CD4-positive, CD25-positive, alpha-beta regulatory T cell (primary cell): ENCODE results near the gene THOC6. TPM values are rescaled to one million over a fixed set of nuclear protein-coding genes. Genes with fewer than 3 reads are reported as not detected.
A peak's percentile ranks its signal among the peaks of the same experiment; 100 is the strongest.

Source experiments
- ATAC-seq, 2 donors: fragments of 150-1000 bp; cut with Tn5 transposase; one replicate each; pipeline ENCODE4 v1.10.0; 2021; ENCODE audit warnings: low read depth in 2 of 2, moderate number of reproducible peaks in 2 of 2, moderate library complexity in 1 of 2
- DNase-seq, 3 donors: peaks; one replicate each; pipeline versions ENCODE4 v3.0.0 to v3.0.0-alpha.2; 2012 to 2022; ENCODE audit warnings: mixed read lengths in 1 of 3
- H3K27ac ChIP-seq: one replicate; pipeline ENCODE4 v1.7.0; 2013; ENCODE audit warnings: mild to moderate bottlenecking, low read length; ENCODE audit not compliant: insufficient read depth, poor library complexity, severe bottlenecking
- H3K27me3 ChIP-seq: one replicate; pipeline ENCODE4 v1.7.0; 2013; ENCODE audit warnings: low read length; ENCODE audit not compliant: control insufficient read depth, insufficient read depth
- H3K36me3 ChIP-seq: one replicate; pipeline ENCODE4 v1.7.0; 2013; ENCODE audit warnings: mild to moderate bottlenecking, low read length, moderate library complexity; ENCODE audit not compliant: control insufficient read depth, insufficient read depth
- H3K4me1 ChIP-seq: 2 replicates; pipeline ENCODE4 v1.7.0; 2013; ENCODE audit warnings: mild to moderate bottlenecking, low read length; ENCODE audit not compliant: insufficient read depth, control insufficient read depth, poor library complexity, severe bottlenecking
- H3K4me3 ChIP-seq: one replicate; pipeline ENCODE4 v1.7.0; 2013; ENCODE audit warnings: low read depth, mild to moderate bottlenecking, low read length, moderate library complexity
- H3K9me3 ChIP-seq, 2 experiments: 1 replicate in 1 of 2; 2 replicates in 1 of 2; pipeline ENCODE4 v1.7.0; 2013; ENCODE audit warnings: low read length in 2 of 2, mild to moderate bottlenecking in 1 of 2, moderate library complexity in 1 of 2; ENCODE audit not compliant: control insufficient read depth in 2 of 2
- H3K27ac Mint-ChIP-seq, 3 donors: one replicate each; pipeline ENCODE4 v1.8.0; 2020 to 2022; ENCODE audit warnings: mild to moderate bottlenecking in 3 of 3, mixed read lengths in 3 of 3, moderate library complexity in 2 of 3
- H3K27me3 Mint-ChIP-seq: one replicate; pipeline ENCODE4 v1.8.0; 2022; ENCODE audit warnings: mild to moderate bottlenecking, mixed read lengths
- H3K36me3 Mint-ChIP-seq: one replicate; pipeline ENCODE4 v1.8.0; 2020; ENCODE audit warnings: mixed read lengths
- H3K4me1 Mint-ChIP-seq, 4 donors: one replicate each; pipeline ENCODE4 v1.8.0; 2020 to 2022; ENCODE audit warnings: mixed read lengths in 4 of 4, mild to moderate bottlenecking in 1 of 4
- H3K4me3 Mint-ChIP-seq, 4 donors: one replicate each; pipeline ENCODE4 v1.8.0; 2020 to 2022; ENCODE audit warnings: mild to moderate bottlenecking in 4 of 4, mixed read lengths in 4 of 4, moderate library complexity in 3 of 4
- H3K9me3 Mint-ChIP-seq, 7 donors: one replicate each; pipeline ENCODE4 v1.8.0; 2020 to 2022; ENCODE audit warnings: mixed read lengths in 7 of 7, mild to moderate bottlenecking in 3 of 7, moderate library complexity in 2 of 7
- polyA plus RNA-seq, 4 donors: library from polyadenylated mRNA; unstranded; fragments of 300-500 nt; fragmentation: Illumina TruSeq; gene quantifications; one replicate each; pipeline ENCODE4 v1.2.3, GENCODE V29; 2021
- total RNA-seq: library from RNA; stranded (reverse); gene quantifications from one replicate; pipeline ENCODE4 v1.2.3, GENCODE V29; 2022

Gene THOC6
- total and polyA plus RNA-seq, 5 donors from 2014 or later, result 16.2 to 49.2 (median 39.4) TPM

GRCh38 chr16:3013491-3013951, 10.3 kb upstream of the THOC6 start:
- H3K36me3 ChIP-seq, result no peaks in the 10 kb centered on the region
- no peaks in the 10 kb centered on the region for H3K27me3 ChIP-seq
- no peak overlapping the region for H3K4me3 Mint-ChIP-seq
- peaks cover 10% of the 10 kb centered on the region for H3K4me1 ChIP-seq
- DNase-seq (no peak), ATAC-seq (no peak)
- no peak overlapping the region for H3K27ac ChIP-seq
- no peaks in the 10 kb centered on the region for H3K9me3 ChIP-seq
- peaks cover 0 to 13% (median 2%) of the 10 kb centered on the region in 4 donors for H3K4me1 Mint-ChIP-seq
- H3K27ac Mint-ChIP-seq, result no peak overlapping the region
- peaks cover 26% of the 10 kb centered on the region for H3K27me3 Mint-ChIP-seq
- no peak overlapping the region for H3K4me3 ChIP-seq
- no peaks in the 10 kb centered on the region for H3K36me3 Mint-ChIP-seq
- no peaks in the 10 kb centered on the region for H3K9me3 Mint-ChIP-seq

- Histone ChIP-seq H3K36me3 (no peaks in the 10 kb centered on the region), H3K27me3 (no peaks in the 10 kb centered on the region), H3K9me3 (no peaks in the 10 kb centered on the region), H3K4me1 (peaks cover 5% of the 10 kb centered on the region), H3K27ac (no peak overlapping the region), H3K4me3 (no peak overlapping the region)
- Mint-ChIP-seq H3K27me3 (peaks cover 26% of the 10 kb centered on the region), H3K36me3 (no peaks in the 10 kb centered on the region), H3K9me3 (no peaks in the 10 kb centered on the region), H3K27ac (no peak overlapping the region), H3K4me1 (peaks cover 0 to 11% (median under 1%) of the 10 kb centered on the region in 4 donors), H3K4me3 (peak overlapping the region in 1 of 4 donors; percentile 46)
- ATAC-seq (no peak), DNase-seq (no peak)
These were observed 9.7 kb upstream of the THOC6 start for GRCh38 chr16:3013998-3014690.

GRCh38 chr16:3014971-3015370, 8.9 kb upstream of the THOC6 start:
- no peak for DNase-seq
- ATAC-seq, result no peak
- Histone ChIP-seq H3K27ac (no peak overlapping the region), H3K36me3 (no peaks in the 10 kb centered on the region), H3K27me3 (no peaks in the 10 kb centered on the region), H3K9me3 (no peaks in the 10 kb centered on the region), H3K4me3 (no peak overlapping the region), H3K4me1 (peaks cover 12% of the 10 kb centered on the region)
- H3K4me1 Mint-ChIP-seq, result peaks cover 0 to 17% (median 3%) of the 10 kb centered on the region in 4 donors
- peaks cover 26% of the 10 kb centered on the region for H3K27me3 Mint-ChIP-seq
- H3K4me3 Mint-ChIP-seq, result no peak overlapping the region
- no peaks in the 10 kb centered on the region for H3K36me3 Mint-ChIP-seq
- H3K9me3 Mint-ChIP-seq, result no peaks in the 10 kb centered on the region
- H3K27ac Mint-ChIP-seq, result no peak overlapping the region

GRCh38 chr16:3015865-3016521, 7.8 kb upstream of the THOC6 start:
- Histone ChIP-seq H3K9me3 (no peaks in the 10 kb centered on the region), H3K36me3 (no peaks in the 10 kb centered on the region), H3K4me3 (no peak overlapping the region), H3K27me3 (no peaks in the 10 kb centered on the region), H3K4me1 (peaks cover 19% of the 10 kb centered on the region), H3K27ac (no peak overlapping the region)
- ATAC-seq, result no peak
- Mint-ChIP-seq H3K4me3 (peak overlapping the region in 1 of 4 donors; percentile 82), H3K9me3 (no peaks in the 10 kb centered on the region), H3K36me3 (no peaks in the 10 kb centered on the region), H3K27me3 (peaks cover 26% of the 10 kb centered on the region), H3K4me1 (peaks cover 0 to 23% (median 4%) of the 10 kb centered on the region in 4 donors), H3K27ac (no peak overlapping the region)
- DNase-seq, result no peak

- H3K27me3 Mint-ChIP-seq, result peaks cover 21% of the 10 kb centered on the region
- Histone ChIP-seq H3K27me3 (no peaks in the 10 kb centered on the region), H3K36me3 (no peaks in the 10 kb centered on the region), H3K4me1 (peaks cover 33% of the 10 kb centered on the region), H3K9me3 (no peaks in the 10 kb centered on the region), H3K4me3 (no peak overlapping the region), H3K27ac (no peak overlapping the region)
- peak overlapping the region in 1 of 4 donors; percentile 29 for H3K4me3 Mint-ChIP-seq
- no peaks in the 10 kb centered on the region for H3K9me3 Mint-ChIP-seq
- no peaks in the 10 kb centered on the region for H3K36me3 Mint-ChIP-seq
- H3K27ac Mint-ChIP-seq, result no peak overlapping the region
- ATAC-seq, result no peak
- H3K4me1 Mint-ChIP-seq, result peaks cover 0 to 35% (median 14%) of the 10 kb centered on the region in 4 donors
- DNase-seq, result no peak
These were observed 6.5 kb upstream of the THOC6 start for GRCh38 chr16:3017344-3017743.

- Histone ChIP-seq H3K9me3 (no peaks in the 10 kb centered on the region), H3K27ac (no peak within 1 kb of the TSS), H3K36me3 (no peaks in the 10 kb centered on the region), H3K27me3 (no peaks in the 10 kb centered on the region), H3K4me1 (peaks cover 39% of the 10 kb centered on the region), H3K4me3 (no peak within 1 kb of the TSS)
- Mint-ChIP-seq H3K27ac (no peak within 1 kb of the TSS), H3K36me3 (no peaks in the 10 kb centered on the region), H3K27me3 (peaks cover 20% of the 10 kb centered on the region), H3K4me1 (peaks cover 0 to 41% (median 18%) of the 10 kb centered on the region in 4 donors), H3K4me3 (peak within 1 kb of the TSS in 3 of 4 donors; percentile 22 to 86 (median 29)), H3K9me3 (no peaks in the 10 kb centered on the region)
- ATAC-seq, result no peak
- no peak for DNase-seq
These were observed 5.9 kb upstream of the THOC6 start, which contains the start of gene CLDN6 for GRCh38 chr16:3017794-3018506. Gene CLDN6 (minus strand): TSS chr16:3018183. CDS start chr16:3016021, 2,162 bp downstream.

- Mint-ChIP-seq H3K27ac (peak overlapping the region in 1 of 3 donors; percentile 66), H3K4me3 (peak overlapping the region; percentile 81 to 94 (median 88)), H3K4me1 (peaks cover 4 to 57% (median 25%) of the 10 kb centered on the region in 4 donors), H3K9me3 (no peaks in the 10 kb centered on the region), H3K27me3 (peaks cover 19% of the 10 kb centered on the region), H3K36me3 (peaks cover 4% of the 10 kb centered on the region)
- peaks cover 52% of the 10 kb centered on the region for H3K4me1 ChIP-seq
- H3K4me3 ChIP-seq, result peak overlapping the region; percentile 48
- no peak overlapping the region for H3K27ac ChIP-seq
- ATAC-seq (no peak), DNase-seq (no peak)
- H3K9me3 ChIP-seq, result no peaks in the 10 kb centered on the region
- no peaks in the 10 kb centered on the region for H3K27me3 ChIP-seq
- H3K36me3 ChIP-seq, result no peaks in the 10 kb centered on the region
These were observed 4.1 kb upstream of the THOC6 start for GRCh38 chr16:3019594-3020246.
